ENCODE measurements around the gene GOLGA3.
"Not testable (repeated sequence)": the region's sequence is repeated elsewhere in the genome, so short reads cannot be mapped to it uniquely, and the experiment has no call there.

The GOLGA3 gene

DNA sequence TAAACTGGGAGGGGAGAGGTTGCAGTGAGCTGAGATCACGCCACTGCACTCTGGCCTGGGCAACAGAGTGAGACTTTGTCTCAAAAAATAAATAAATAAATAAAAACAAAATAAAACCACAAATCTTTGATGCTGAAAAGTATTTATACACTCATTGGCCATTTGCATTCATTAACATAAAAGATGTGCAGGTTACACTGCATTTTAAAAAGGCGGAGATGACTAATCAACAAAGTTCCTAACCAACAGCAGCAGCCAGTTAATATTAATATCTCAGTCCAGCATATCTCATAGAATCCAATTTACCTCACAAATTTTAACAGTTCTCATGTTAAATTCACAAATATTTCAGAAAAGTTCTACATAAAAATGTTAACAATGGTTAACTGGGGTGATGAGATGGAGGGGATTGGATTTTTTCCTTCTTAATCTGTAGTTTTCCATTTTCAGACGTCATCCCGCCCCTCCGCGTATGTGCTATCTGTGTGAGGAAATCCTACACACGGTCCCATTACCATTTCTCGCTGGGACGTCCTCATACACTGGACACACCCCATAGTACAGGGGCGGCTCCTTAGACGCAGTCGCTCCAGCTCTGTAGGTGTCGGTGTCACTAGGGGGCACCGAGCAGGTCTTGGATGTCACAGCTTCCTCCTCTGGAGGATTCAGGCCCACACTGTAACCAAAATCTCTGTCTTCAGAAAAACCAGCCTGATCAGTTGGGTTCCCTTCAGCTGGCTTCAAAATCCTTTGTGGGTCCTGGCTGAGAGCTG lies 74.3 kb downstream of the GOLGA3 start:
- in situ Hi-C loops (cut with HindIII; ENCODE audit: low sequenced_read_pairs): no loop called here

DNA sequence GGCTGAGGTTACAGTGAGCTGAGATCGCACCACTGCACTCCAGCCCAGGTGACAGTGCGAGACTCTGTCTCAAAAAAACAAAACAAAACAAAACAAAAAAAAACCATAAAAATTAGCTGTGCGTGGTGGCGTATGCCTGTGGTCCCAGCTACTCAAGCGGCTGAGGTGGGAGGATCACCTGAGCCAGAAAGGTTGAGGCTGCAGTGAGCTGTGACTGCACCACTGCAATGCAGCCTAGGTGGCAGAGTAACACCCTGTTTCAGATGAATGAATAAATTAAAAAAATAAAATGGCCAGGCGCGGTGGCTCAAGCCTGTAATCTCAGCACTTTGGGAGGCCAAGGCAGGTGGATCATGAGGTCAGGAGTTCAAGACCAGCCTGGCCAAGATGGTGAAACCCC lies 75.0 kb downstream of the GOLGA3 start:
- in situ Hi-C loops (cut with HindIII; ENCODE audit: low sequenced_read_pairs): not testable (repeated sequence)

DNA sequence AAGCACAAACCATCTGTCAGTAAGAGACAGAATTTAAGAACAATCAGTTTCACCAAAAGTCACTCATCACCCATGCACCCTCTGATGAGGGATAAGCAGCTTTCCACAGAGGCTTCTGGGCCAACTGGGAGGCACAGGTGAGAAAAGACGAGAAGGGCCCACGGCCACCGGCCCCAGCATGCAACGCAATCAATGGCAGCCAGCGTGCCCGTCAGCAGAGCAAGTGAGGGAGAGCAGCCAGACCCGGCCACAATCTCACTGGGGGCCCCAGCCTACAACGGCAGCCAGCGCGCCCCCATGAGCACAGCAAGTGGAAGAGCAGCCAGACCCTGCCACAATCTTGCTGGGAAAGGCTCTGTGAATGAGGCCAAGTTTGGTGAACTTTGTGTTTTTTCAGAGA lies 80.3 kb downstream of the GOLGA3 start:
- in situ Hi-C loops (cut with HindIII; ENCODE audit: low sequenced_read_pairs): loop anchor here (10.0 kb wide), 1 partner anchor 66 kb away; no protein-coding TSS in a partner anchor

DNA sequence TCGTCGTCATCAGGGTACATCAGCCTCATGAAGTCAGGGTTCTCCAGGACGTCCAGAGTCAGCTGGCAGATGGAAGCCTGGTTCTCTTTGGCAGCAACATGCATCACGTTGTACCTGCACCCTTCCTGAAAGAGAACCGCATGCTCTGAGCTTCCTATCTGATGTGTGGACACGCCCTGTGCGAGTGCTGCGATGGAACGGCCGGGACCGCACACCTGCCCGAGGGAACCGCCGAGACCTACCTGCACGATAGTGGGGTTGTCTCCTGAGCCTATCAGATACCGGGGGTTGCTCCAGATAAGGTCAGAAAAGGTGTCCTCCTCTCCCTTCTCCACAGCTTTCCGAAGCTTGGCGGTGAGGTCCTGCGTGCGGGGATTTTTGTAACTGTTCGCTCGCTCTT lies 80.8 kb downstream of the GOLGA3 start:
- in situ Hi-C loops (cut with HindIII; ENCODE audit: low sequenced_read_pairs): loop anchor here (10.0 kb wide), 1 partner anchor 67 kb away; no protein-coding TSS in a partner anchor

DNA sequence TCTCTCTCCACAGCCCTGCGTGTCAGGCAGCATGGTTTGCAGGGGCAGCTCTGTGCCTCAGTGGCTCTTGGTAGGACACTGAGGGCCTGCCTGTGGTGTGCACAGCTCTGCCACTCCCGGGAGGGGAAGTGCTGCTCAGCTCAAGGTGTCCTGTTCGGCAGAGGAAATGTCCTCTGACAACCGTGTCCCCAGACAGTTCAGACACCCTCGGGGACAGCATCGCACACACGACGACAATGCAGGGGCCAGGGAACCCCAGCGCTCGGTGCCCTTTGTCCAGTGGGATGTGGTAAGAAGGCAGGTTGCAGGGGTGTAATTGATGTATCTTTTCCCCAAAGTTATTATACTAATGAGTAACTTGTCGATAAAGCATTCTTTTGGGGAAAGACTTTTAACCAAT lies 81.3 kb downstream of the GOLGA3 start:
- in situ Hi-C loops (cut with HindIII; ENCODE audit: low sequenced_read_pairs): loop anchor here (10.0 kb wide), 1 partner anchor 67 kb away; no protein-coding TSS in a partner anchor

DNA sequence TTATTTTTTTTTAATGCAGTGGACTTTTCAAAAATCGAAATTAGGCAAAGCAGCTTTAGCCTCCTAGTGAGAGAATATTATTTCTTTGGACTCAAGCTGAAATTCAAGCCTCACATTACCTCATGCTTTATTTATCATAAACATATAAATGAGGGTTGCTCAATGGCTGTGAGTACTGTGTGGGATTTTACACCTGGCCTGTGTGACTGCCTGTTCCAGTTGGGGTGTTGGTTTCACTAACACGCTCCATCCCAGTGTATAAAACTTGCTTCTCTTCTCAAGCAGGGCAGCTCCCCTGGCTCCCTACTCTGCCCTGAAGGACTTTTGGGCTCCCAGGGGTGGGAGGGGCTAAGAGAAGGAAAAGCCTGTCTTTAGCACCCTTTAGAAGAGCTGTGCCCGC lies 82.1 kb downstream of the GOLGA3 start:
- in situ Hi-C loops (cut with HindIII; ENCODE audit: low sequenced_read_pairs): loop anchor here (10.0 kb wide), 1 partner anchor 68 kb away; no protein-coding TSS in a partner anchor

DNA sequence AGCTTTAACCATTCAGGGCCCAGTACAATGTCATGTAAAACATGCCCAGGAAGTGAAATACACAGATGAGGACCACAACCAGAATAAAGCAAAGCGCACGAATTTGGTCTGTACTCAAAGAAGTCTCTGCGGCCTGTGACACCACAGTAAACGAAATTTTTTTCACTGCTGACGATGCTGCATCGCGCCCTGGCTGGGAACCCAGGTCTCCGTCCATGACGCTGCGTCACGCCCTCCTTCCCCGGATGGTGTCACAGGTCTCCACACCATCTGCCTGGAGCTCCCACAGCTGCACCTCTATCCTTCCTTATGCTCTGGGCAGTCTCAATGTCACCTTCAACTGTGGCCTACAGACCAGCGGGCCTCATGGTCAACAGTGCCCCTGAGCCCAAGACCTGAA lies 84.8 kb downstream of the GOLGA3 start:
- in situ Hi-C loops (cut with HindIII; ENCODE audit: low sequenced_read_pairs): loop anchor here (10.0 kb wide), 1 partner anchor 71 kb away; no protein-coding TSS in a partner anchor

DNA sequence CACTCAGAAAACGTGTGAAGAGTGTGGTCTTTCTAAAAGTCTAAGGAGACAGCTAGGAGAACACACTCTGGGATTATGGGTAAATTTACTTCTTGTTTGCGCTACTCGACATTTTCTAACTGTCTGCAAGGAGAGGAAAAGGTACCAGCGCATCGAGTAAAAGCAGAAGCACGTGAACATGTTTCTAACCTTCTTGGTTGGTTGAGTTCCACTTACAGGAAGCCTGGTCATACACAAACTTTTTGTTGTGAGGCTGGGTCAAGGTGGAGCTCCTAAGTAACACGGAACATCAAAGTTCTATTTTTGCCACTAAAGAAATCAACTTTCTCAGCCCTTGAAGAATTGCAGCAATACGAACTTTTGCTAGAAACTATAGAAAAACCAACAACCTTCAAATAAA lies 87.0 kb downstream of the GOLGA3 start:
- in situ Hi-C loops (cut with HindIII; ENCODE audit: low sequenced_read_pairs): loop anchor here (10.0 kb wide), 1 partner anchor 73 kb away; no protein-coding TSS in a partner anchor

DNA sequence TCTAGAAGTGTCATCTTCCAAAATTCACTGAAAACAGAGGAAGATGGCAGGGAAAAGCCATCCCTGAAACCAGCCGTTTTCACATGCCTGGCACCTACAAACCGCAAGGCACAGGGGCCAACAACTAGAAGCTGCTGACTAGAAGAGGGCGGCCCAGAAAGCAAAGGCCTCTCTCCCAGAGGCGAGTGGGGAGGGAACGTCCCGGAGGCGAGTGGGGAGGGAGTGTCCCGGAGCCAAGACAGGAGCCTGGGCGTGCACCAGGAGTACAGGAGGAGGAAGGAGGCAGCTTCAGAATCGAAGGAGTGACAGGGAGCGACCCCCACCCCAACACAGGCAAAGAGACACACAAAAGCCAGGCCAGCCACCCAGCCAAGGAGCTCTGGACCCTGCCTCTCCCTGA lies 88.0 kb downstream of the GOLGA3 start:
- in situ Hi-C loops (cut with HindIII; ENCODE audit: low sequenced_read_pairs): loop anchor here (10.0 kb wide), 1 partner anchor 74 kb away; no protein-coding TSS in a partner anchor

DNA sequence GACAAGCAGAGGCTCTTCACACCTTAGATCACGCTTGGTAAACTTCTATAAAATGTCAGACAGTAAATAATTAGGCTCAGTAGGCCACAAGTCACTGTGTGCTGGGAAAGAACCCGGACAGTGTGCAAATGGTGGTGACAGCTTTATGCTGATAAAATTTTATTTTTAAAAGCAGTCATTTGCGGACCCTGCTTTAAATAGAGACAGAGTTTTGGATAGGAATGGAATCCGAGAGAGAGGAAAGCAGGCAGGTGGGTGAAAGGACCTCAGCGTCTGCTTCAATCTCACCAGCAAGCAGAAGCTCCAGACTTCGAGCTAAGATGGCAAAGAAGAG lies 88.4 kb downstream of the GOLGA3 start:
- in situ Hi-C loops (cut with HindIII; ENCODE audit: low sequenced_read_pairs): loop anchor here (10.0 kb wide), 1 partner anchor 75 kb away; no protein-coding TSS in a partner anchor

DNA sequence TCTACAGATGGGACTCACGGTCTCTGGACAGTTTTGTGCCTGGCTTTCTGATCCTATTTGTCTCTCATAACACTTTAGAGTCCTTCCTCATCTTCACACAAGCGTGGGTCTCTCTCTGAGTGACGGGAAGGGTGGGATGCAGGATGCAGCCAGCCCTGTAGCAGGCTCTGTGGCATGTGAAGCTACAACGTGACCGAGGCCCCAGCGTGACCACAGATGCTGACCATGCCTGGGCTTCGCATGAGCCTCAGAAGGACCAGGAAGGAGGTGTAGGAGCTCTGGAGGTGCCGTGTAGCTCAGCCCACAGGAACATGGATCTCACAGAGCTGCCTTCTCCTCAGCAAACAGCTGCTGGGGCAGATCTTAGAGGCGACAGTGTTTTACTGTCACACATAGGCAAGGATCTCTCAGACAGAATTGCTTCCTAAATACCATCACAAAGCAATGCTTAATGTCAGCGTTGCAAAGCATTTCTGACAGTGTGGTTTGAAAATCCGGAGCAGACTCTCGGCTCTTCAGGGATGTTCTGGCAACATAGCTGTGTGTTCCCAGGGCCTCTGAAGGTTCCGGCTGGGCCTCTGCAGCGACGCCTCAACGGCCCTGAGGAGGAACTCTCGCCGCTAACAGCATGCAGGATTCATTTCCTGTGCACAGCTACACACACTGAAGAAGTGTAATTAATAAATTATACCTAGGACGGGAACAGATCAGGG lies 88.9 kb downstream of the GOLGA3 start:
- in situ Hi-C loops (cut with HindIII; ENCODE audit: low sequenced_read_pairs): loop anchor here (10.0 kb wide), 1 partner anchor 75 kb away; no protein-coding TSS in a partner anchor

DNA sequence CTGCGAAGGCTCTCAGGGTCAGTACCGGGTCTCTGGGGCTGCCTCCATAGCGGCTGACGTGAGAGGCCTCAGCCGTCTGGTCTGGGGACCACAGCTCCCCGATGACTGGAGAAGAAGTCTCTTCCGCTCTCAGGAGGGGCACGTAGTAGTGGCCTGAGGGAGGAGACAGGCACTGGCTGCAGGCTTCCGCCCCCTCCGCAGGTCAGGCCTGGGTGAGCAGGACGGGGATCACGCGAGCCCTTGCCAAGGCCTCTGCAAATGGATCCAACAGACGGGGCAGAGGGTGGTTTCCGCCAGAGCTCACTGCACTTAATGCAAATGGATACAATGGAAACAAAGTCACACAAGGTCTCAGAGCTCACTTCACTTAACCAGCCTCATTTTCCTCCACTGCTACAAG lies 91.8 kb downstream of the GOLGA3 start:
- in situ Hi-C loops (cut with HindIII; ENCODE audit: low sequenced_read_pairs): no loop called here

DNA sequence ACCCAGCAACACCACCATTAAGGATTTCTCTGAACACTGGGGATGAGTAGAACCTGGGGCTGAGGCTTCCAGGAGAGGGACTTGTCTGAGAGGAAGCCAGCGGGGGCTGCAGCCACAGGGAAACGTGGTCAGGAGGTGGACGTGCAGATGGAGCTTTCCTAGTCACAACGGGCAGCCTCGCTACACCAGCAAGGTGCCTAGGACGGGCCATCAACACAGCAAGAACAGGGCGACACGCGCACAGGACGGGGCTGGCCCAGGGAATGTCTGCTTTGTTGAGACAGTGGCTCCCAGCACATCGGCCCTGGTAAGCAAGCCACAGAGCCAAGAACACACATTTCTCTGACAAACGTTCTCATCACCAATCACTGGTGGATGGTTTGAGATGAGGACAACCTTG lies 92.3 kb downstream of the GOLGA3 start:
- in situ Hi-C loops (cut with HindIII; ENCODE audit: low sequenced_read_pairs): no loop called here

DNA sequence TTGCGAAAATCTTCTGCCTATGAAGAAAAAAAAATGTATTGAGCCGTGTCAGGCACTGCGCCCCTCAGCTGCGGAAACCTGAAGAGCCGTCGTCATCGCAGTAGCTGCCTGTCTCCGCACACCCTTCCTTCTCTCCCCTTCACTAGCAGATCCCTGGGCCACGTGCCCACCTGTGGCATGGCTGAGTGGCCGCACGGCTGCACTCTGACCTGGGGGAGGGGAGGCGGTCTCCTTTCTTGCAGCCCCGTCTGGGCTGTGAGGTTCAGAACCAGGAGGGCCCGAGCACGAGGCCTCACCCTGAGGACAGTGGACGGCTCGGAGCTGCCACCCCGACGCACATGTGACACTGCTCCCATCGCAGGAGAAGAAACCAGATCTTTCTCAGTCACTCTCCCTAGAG lies 93.2 kb downstream of the GOLGA3 start:
- in situ Hi-C loops (cut with HindIII; ENCODE audit: low sequenced_read_pairs): no loop called here

DNA sequence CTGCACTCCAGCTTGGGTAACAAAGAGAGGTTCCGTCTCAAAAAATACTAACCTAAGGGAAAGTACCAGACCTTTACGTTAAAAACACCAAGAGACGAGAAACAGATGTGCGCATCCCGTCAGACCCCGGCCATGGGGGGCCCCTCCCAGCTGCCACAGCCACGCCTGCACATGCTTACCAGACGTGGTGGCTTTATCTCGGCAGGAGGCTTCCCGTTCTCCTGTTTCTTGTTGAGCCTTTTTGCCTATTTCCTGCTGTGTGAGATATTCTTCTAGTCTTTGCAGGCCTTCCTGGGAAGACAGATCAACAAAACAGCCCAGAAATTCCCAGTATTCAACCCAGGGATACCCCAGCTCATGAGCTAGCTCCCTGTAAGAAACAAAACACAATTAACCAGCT lies 94.5 kb downstream of the GOLGA3 start:
- in situ Hi-C loops (cut with HindIII; ENCODE audit: low sequenced_read_pairs): no loop called here

DNA sequence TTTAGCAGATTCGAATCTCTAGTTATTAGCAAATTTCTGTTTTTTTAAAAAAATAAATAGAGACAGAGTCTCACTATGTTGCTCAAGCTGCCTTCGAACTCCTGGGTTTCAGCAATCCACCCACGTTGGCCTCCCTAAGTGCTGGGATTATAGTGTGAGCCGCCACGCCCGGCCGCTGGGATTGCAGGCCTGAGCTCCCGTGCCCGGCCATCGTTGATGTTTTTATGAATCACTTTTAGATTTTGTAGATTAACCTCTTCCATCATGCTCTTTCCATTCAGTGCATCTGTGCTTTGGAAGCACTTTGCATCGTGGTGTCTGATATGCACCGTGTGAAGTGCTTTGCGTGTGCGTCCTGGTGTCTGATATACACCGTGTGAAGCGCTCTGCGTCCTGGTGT lies 97.1 kb downstream of the GOLGA3 start:
- in situ Hi-C loops (cut with HindIII; ENCODE audit: low sequenced_read_pairs): no loop called here

DNA sequence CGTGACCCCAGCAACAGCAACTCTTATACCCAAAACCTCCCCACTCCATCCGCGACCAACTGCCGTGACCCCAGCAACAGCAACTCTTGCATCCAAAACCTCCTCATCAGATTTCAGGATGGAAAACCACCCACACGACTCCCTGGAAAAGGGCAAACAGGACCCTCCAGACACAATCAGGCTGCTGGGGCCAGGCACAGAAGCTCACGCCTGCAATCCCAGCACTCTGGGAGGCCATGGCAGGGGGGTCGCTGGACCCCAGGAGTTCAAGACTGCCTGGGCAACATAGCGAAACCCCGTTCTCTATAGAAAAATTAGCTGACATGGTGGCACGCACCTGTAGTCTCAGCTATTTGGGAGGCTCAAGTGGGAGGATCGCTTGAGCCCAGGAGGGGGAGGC lies 98.3 kb downstream of the GOLGA3 start:
- in situ Hi-C loops (cut with HindIII; ENCODE audit: low sequenced_read_pairs): no loop called here

DNA sequence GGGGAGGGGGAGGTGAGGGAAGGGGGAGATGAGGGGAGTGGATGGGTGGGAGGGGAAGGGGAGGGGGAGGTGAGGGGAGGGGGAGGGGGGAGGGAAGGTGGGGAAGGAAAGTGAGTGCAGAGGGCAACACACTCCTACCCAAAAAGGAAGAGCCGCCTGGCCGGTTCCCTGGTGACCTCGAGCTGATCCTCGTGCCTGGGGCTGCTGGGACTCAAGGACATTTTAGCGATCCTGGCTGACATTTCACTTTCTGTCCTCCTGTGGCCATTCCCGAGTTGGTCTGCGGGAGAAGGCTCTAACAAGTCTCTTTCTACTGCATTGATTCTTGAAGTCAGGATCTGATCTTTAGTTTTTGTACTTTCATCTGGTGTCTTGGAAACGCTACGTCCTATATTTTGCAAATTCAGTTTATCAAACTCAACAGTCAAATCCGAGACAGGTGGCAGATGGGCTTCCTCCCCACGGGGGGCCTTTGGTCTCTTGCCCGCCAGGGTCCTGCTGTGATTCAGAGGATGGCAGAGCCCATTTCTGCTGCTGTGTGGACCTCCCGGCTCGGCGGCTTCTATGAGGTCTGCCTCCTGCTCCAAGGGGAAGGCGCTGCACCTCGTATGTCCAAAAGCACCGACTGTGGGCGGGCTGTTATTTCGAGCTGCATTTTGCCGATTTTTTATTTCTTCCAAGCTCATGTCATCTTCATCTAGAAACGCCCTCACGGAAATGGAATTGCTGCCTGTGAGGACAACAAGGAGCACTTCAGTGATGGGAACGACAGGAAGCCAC lies 98.9 kb downstream of the GOLGA3 start:
- in situ Hi-C loops (cut with HindIII; ENCODE audit: low sequenced_read_pairs): no loop called here

DNA sequence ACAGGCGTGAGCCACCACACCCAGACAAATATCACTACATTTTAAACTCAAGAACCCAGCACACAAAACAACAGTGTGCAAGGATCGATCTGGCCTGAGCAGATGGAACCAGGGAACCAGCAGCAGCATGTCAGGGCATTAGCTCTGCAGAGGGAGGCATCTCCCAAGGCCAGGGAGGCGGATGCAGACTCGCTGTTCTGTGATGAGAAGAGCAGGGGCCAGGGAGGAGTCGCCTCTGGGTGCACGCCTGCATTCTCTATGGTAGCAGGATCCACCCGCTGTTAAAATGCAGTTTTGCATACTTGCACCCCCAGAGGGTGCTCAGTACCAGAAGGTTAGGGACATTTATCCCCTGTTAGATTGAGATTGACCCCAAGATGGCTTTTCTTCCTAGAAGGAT lies 100.2 kb downstream of the GOLGA3 start:
- in situ Hi-C loops (cut with HindIII; ENCODE audit: low sequenced_read_pairs): no loop called here

DNA sequence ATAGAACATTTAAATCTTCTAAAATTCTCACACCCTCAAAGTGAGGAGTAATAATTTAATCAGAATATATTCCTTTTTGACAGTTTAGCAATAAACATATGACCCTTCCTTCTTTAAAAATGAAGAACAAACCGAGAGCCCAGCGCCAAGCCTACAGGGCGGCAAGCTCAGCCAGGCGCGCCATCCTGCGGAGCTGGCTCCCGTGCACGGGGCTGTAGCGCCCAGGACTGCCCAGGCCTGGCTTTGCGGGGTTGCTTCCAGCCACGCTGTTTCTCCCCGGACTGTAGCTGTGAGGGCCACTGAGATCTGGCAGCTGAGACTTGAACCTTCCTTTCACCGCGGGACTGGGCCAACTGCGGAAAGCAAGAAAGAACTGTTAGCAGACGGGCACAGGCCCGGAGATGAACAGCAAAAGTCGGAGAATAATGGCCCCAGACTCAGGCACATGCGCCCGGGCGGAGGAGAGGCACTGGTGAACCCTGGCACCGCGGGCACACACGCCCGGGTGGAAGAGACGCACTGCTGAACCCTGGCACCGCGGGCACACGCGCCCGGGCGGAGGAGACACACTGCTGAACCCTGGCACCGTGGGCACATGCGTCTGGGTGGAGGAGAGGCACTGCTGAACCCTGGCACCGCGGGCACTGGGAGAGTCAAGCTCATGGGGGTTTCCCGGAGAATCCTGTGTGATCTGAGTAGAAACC lies 101.4 kb downstream of the GOLGA3 start:
- in situ Hi-C loops (cut with HindIII; ENCODE audit: low sequenced_read_pairs): no loop called here

DNA sequence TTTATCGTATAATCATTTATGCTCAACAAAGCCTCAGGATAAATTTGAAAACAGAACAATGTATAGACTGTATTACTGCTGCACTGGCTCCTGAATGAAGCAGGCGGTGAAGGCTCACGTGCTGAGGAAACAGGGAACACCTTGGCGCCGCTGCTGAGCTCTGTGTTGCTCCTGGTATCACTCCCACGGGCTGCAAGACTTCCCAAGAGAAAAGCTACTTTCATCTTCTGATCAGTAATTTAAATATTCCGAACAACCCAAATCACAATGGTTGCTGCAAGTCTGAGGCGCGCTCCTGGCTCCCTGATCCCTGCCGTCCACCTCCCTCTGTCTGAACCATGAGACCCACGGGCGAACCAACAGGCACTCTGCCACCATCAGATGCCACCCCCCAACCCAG lies 102.3 kb downstream of the GOLGA3 start:
- in situ Hi-C loops (cut with HindIII; ENCODE audit: low sequenced_read_pairs): no loop called here
